HepG2 (cell line): ENCODE measurements around the gene PPRC1. TPM values are rescaled to one million over a fixed set of nuclear protein-coding genes. Genes with fewer than 3 reads are reported as not detected.

Experiments
- AHR ChIP-seq: IDR thresholded peaks from 2 replicates; pipeline ENCODE4 v1.6.1; 2018; ENCODE audit warnings: missing genetic modification reagents, missing compliant biosample characterization
- CBX5 ChIP-seq: sonication (generic); formaldehyde crosslinking; IDR thresholded peaks from 2 replicates; pipeline ENCODE4 v1.4.0; 2020; ENCODE audit warnings: missing genetic modification reagents, borderline replicate concordance
- FOXC1 ChIP-seq: sonication (generic); formaldehyde crosslinking; IDR thresholded peaks from 2 replicates; pipeline ENCODE4 v1.8.0; 2022; ENCODE audit warnings: mild to moderate bottlenecking, missing genetic modification reagents, borderline replicate concordance
- GABPA ChIP-seq, 2 experiments: IDR thresholded peaks; 2 replicates each; pipeline ENCODE4 v1.6.1; 2011 to 2016; ENCODE audit warnings: low read depth in 2 of 2, low read length in 1 of 2, missing biosample characterization in 1 of 2, missing genetic modification characterization in 1 of 2
- GATA4 ChIP-seq: sonication (generic); IDR thresholded peaks from 2 replicates; pipeline ENCODE4 v1.6.1; 2016; ENCODE audit warnings: antibody characterized with exemption, low read depth, borderline replicate concordance
- GPN1 ChIP-seq: sonication (generic); formaldehyde crosslinking; IDR thresholded peaks from 2 replicates; pipeline ENCODE4 v1.5.1; 2020; ENCODE audit warnings: missing genetic modification reagents, borderline replicate concordance
- HES4 ChIP-seq: sonication (generic); formaldehyde crosslinking; IDR thresholded peaks from 2 replicates; pipeline ENCODE4 v1.9.0; 2021; ENCODE audit warnings: mild to moderate bottlenecking, missing genetic modification reagents, borderline replicate concordance
- ISL2 ChIP-seq: sonication (generic); formaldehyde crosslinking; IDR thresholded peaks from 2 replicates; pipeline ENCODE4 v1.5.0; 2020; ENCODE audit warnings: missing genetic modification reagents
- MXI1 ChIP-seq: IDR thresholded peaks from 3 replicates; pipeline ENCODE4 v1.6.1; 2012; ENCODE audit warnings: low read depth, low read length, inconsistent platforms, borderline replicate concordance
- NFRKB ChIP-seq: fragments of 450-650 bp; IDR thresholded peaks from 2 replicates; pipeline ENCODE4 v1.6.1; 2017
- SMAD1 ChIP-seq: sonication (generic); formaldehyde crosslinking; IDR thresholded peaks from 2 replicates; pipeline ENCODE4 v1.4.0; 2020; ENCODE audit warnings: missing genetic modification reagents, low read depth, mild to moderate bottlenecking, borderline replicate concordance
- SMAD9 ChIP-seq: sonication (generic); formaldehyde crosslinking; IDR thresholded peaks from 2 replicates; pipeline ENCODE4 v1.5.1; 2020; ENCODE audit warnings: mild to moderate bottlenecking, missing genetic modification reagents
- SNRNP70 ChIP-seq: fragments of 200-400 bp; formaldehyde crosslinking; IDR thresholded peaks from 2 replicates; pipeline ENCODE4 v1.6.1; 2017; ENCODE audit warnings: mild to moderate bottlenecking, low read depth, low read length, moderate library complexity
- TRIM22 ChIP-seq: fragments of 450-650 bp; IDR thresholded peaks from 2 replicates; pipeline ENCODE4 v1.6.1; 2017
- ZBTB14 ChIP-seq: sonication (generic); formaldehyde crosslinking; IDR thresholded peaks from 2 replicates; pipeline ENCODE4 v1.4.0; 2020; ENCODE audit warnings: missing genetic modification reagents
- ZBTB25 ChIP-seq: IDR thresholded peaks from 2 replicates; pipeline ENCODE4 v1.6.1; 2018; ENCODE audit warnings: missing genetic modification reagents
- ZBTB39 ChIP-seq: sonication (generic); formaldehyde crosslinking; IDR thresholded peaks from 2 replicates; pipeline ENCODE4 v1.5.0; 2020; ENCODE audit warnings: missing genetic modification reagents
- ZFP1 ChIP-seq: IDR thresholded peaks from 2 replicates; pipeline ENCODE4 v1.6.1; 2016
- ZNF44 ChIP-seq: sonication (generic); formaldehyde crosslinking; IDR thresholded peaks from 2 replicates; pipeline ENCODE4 v1.5.1; 2020; ENCODE audit warnings: mild to moderate bottlenecking, missing genetic modification reagents
- ZNF557 ChIP-seq: sonication (generic); formaldehyde crosslinking; IDR thresholded peaks from 2 replicates; pipeline ENCODE4 v1.4.0; 2020; ENCODE audit warnings: missing genetic modification reagents
- ZNF614 ChIP-seq: IDR thresholded peaks from 2 replicates; pipeline ENCODE4 v1.6.1; 2018; ENCODE audit warnings: missing biosample characterization, missing genetic modification reagents, inconsistent platforms, borderline replicate concordance
- ZSCAN9 ChIP-seq: IDR thresholded peaks from 2 replicates; pipeline ENCODE4 v1.6.1; 2016; ENCODE audit warnings: borderline replicate concordance
- polyA plus RNA-seq, 8 experiments: library from polyadenylated mRNA; depleted of rRNA in 3 of 8; stranded (reverse) in 7 of 8; unstranded in 1 of 8; fragments of >200 nt; fragmentation: Illumina TruSeq in 4 of 8; extraction: Trizol in 4 of 8; gene quantifications; 2 replicates each; pipeline versions ENCODE4 v1.2.1 to v1.2.3, GENCODE V29; 2011 to 2016; ENCODE audit warnings: low read depth in 4 of 8, missing spikeins in 1 of 8, mixed read lengths in 1 of 8; ENCODE audit not compliant: insufficient read depth in 1 of 8
- total RNA-seq, 5 experiments: library from RNA; depleted of rRNA; stranded (reverse); fragments of >200 nt; fragmentation: Illumina TruSeq; extraction: Trizol; gene quantifications; 2 replicates each; pipeline ENCODE4 v1.2.3, GENCODE V29; 2016; ENCODE audit warnings: low read depth in 1 of 5

PPRC1 gene
- total and polyA plus RNA-seq, 2 of the 13 experiments (the other 11 are each of a cell fraction or from before 2014, with no cell fraction given): 18.7 to 24.2 TPM

DNA sequence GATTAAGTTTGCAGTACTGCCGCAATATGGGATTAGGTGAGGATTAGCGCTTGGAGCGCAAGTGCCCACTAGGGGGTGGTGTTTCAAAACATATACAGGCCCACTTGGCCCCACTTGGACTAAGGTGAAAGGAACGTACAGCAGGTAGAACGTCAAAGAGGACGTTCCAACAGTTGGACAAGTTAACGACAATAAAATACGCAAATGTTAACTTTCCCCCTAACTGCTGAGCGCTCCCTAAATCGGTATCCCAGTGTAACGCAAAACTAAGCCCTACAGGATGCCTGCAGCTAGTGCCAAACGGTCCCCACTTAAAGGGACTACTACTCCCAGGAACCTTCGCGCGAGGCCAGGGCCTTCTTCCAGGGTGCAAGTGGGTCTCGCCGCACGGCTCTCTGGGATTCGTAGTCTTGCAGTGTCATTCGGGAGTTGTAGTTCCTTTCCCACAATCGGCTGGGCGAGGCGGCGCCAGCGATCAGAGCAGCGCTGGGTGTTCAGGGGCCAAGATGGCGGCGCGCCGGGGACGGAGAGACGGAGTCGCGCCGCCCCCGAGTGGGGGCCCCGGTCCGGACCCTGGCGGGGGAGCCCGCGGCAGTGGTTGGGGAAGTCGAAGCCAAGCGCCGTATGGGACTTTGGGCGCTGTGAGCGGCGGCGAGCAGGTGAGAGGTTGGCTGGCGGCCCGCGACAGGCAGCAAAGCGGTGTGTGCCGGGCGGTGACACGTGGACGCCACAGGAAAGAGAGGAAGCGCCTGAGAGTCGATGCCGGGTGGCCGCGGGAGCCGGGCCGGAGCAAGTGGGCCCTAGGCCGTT, at the start of gene PPRC1 (continued):
- TF ChIP-seq ZFP1 (CRISPR knock-in tag): no peak
- TF ChIP-seq GPN1 (CRISPR knock-in tag): 0 out of 2 replicates have a peak, but pooled peaks have one; percentile 15
- peak; percentile 59; the same call in 1 of the 2 replicates for TF ChIP-seq ZSCAN9 (CRISPR knock-in tag)
- TF ChIP-seq ISL2 (CRISPR knock-in tag): no peak
- peak; percentile 78; the same call in 1 of the 2 replicates for TF ChIP-seq ZNF614 (CRISPR knock-in tag)
- no peak for TF ChIP-seq SNRNP70
- TF ChIP-seq ZNF557 (CRISPR knock-in tag): no peak
- TF ChIP-seq HES4 (CRISPR knock-in tag): 0 out of 2 replicates have a peak, but pooled peaks have one; percentile 65
- no peak for TF ChIP-seq SMAD9
- no peak for TF ChIP-seq ZBTB14 (CRISPR knock-in tag)
- peak; percentile 74; the same call in 1 of the 2 replicates for TF ChIP-seq ZBTB25 (CRISPR knock-in tag)
- peak; percentile 35; the same call in 1 of the 2 replicates for TF ChIP-seq FOXC1
- TF ChIP-seq MXI1: peak; percentile 40; the same call in 1 of the 3 replicates
- peak; percentile 65 for TF ChIP-seq GABPA (IDR thresholded peaks at IDR 0.05; ENCODE audit: low read depth, low read length)
- TF ChIP-seq GABPA (CRISPR knock-in tag; IDR thresholded peaks at IDR 0.05; ENCODE audit: low read depth): peak; percentile 94
- peak; percentile 48; the same call in 1 of the 2 replicates for TF ChIP-seq CBX5 (CRISPR knock-in tag)
- TF ChIP-seq AHR (CRISPR knock-in tag): 0 out of 2 replicates have a peak, but pooled peaks have one; percentile 66
- peak; percentile 53; the same call in 1 of the 2 replicates for TF ChIP-seq ZBTB39 (CRISPR knock-in tag)
- no peak for TF ChIP-seq TRIM22
- no peak for TF ChIP-seq ZNF44 (CRISPR knock-in tag)
- TF ChIP-seq SMAD1 (CRISPR knock-in tag): peak; percentile 53; the same call in 1 of the 2 replicates
- TF ChIP-seq GATA4: no peak
- 0 out of 2 replicates have a peak, but pooled peaks have one; percentile 12 for TF ChIP-seq NFRKB
